ENCODE measurements around the gene RCAN1. TPM values are rescaled to one million over a fixed set of nuclear protein-coding genes. Genes with fewer than 3 reads are reported as not detected.

Gene RCAN1
- polyA plus RNA-seq, 1 donor (not counting 4 experiments of a cell fraction or from before 2014, with no cell fraction given) = 21.3 TPM

- Histone ChIP-seq H3K9me3 (ENCODE audit: control insufficient read depth, low read depth, low read length) (peaks cover 2% of the 10 kb centered on the region), H3K27me3 (ENCODE audit: control insufficient read depth, extremely low read depth, insufficient read depth, low read length) (no peaks in the 10 kb centered on the region), H3K9ac (ENCODE audit: control insufficient read depth, extremely low read depth, insufficient read depth, low read length) (no peak overlapping the region), H3K27ac (ENCODE audit: control insufficient read depth, insufficient read depth, low read length) (peak overlapping the region; percentile 64), H3K79me2 (ENCODE audit: control insufficient read depth, insufficient read depth, low read length) (no peaks in the 10 kb centered on the region), H4K20me1 (ENCODE audit: control insufficient read depth, extremely low read depth, insufficient read depth, low read length) (no peaks in the 10 kb centered on the region), H3K36me3 (ENCODE audit: control insufficient read depth in 2 of 2, extremely low read depth in 1 of 2, insufficient read depth in 2 of 2, low read length in 2 of 2) (no peaks in the 10 kb centered on the region), H3K4me1 (ENCODE audit: control insufficient read depth, extremely low read depth, insufficient read depth, low read length) (peaks cover 27% of the 10 kb centered on the region), H2AFZ (ENCODE audit: control insufficient read depth, low read length) (peak overlapping the region; percentile 24), H3K9me1 (ENCODE audit: control insufficient read depth, extremely low read depth, insufficient read depth, low read length) (no peaks in the 10 kb centered on the region), H3K4me2 (ENCODE audit: control insufficient read depth, extremely low read depth, insufficient read depth, low read depth, low read length) (peak overlapping the region; percentile 46), H3K4me3 (ENCODE audit: control insufficient read depth in 2 of 3, extremely low read depth in 1 of 3, insufficient read depth in 2 of 3, low read depth in 1 of 3, low read length in 3 of 3) (peak overlapping the region in 1 of 3 experiments; percentile 0)
- FAIRE-seq = peak; percentile 77
- DNase-seq (ENCODE audit: low read depth, low spot score) = no peak
- TF ChIP-seq CTCF (optimal IDR thresholded peaks at IDR 0.05 in 1 of 3, IDR thresholded peaks at IDR 0.05 in 1 of 3, conservative IDR thresholded peaks at IDR 0.05 in 1 of 3; ENCODE audit: extremely low read depth in 1 of 3, insufficient read depth in 2 of 3, low read length in 3 of 3) (no peak), EZH2 (IDR thresholded peaks at IDR 0.05; ENCODE audit: low read length) (no peak)
- dilution Hi-C loops (cut with MboI; ENCODE audit: extremely low pct_ligation_motif_present, low sequenced_read_pairs) = no loop called here
Measured at GRCh38 chr21:34553151-34553952, 61.6 kb downstream of the RCAN1 start.

DNA sequence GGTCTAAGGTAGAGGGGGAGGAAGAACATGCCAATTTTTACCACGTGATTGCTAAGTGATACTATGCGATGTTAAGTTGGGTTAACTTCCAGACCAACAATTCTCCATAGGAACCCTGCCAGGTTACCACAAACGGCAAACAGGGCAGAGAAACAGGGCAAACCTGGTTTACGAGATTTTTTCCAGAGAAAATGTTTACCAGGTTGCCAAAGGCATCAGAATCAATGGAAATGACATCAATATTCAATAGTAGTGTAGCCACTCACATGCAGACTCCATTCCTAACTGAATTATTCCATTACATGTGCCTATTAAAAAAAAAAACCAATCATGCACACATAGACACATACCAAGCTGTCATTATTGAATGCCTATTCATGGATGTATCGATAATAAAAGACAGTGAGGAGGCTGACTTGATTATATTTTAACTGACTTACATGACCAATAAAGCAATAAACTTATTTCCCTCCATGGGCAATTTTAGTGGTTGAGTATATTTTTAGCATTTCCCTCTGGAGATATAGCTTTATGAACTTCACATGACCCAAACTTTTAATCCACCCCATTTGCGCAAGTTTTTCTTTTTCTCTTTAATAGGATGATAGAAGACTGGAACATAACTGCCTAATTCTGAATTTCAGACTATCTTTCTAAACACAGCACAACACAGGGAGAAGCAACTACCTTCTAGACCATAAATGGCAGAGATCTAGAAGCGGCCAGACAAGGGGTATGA lies 62.4 kb downstream of the RCAN1 start:
- dilution Hi-C loops (cut with MboI; ENCODE audit: extremely low pct_ligation_motif_present, low sequenced_read_pairs) = no loop called here
- H3K9me3 ChIP-seq (ENCODE audit: control insufficient read depth, low read depth, low read length) = peaks cover 2% of the 10 kb centered on the region
- peaks cover 19% of the 10 kb centered on the region for H3K4me1 ChIP-seq (ENCODE audit: control insufficient read depth, extremely low read depth, insufficient read depth, low read length)
- H3K27ac ChIP-seq (ENCODE audit: control insufficient read depth, insufficient read depth, low read length) = peak overlapping the region; percentile 64
- H3K36me3 ChIP-seq (ENCODE audit: control insufficient read depth in 2 of 2, extremely low read depth in 1 of 2, insufficient read depth in 2 of 2, low read length in 2 of 2) = no peaks in the 10 kb centered on the region
- H4K20me1 ChIP-seq (ENCODE audit: control insufficient read depth, extremely low read depth, insufficient read depth, low read length) = no peaks in the 10 kb centered on the region
- H3K27me3 ChIP-seq (ENCODE audit: control insufficient read depth, extremely low read depth, insufficient read depth, low read length) = no peaks in the 10 kb centered on the region
- TF ChIP-seq EZH2 (IDR thresholded peaks at IDR 0.05; ENCODE audit: low read length) (no peak), CTCF (optimal IDR thresholded peaks at IDR 0.05 in 1 of 3, IDR thresholded peaks at IDR 0.05 in 1 of 3, conservative IDR thresholded peaks at IDR 0.05 in 1 of 3; ENCODE audit: extremely low read depth in 1 of 3, insufficient read depth in 2 of 3, low read length in 3 of 3) (no peak)
- no peak overlapping the region for H3K4me3 ChIP-seq (ENCODE audit: control insufficient read depth in 2 of 3, extremely low read depth in 1 of 3, insufficient read depth in 2 of 3, low read depth in 1 of 3, low read length in 3 of 3)
- FAIRE-seq = no peak
- H3K9me1 ChIP-seq (ENCODE audit: control insufficient read depth, extremely low read depth, insufficient read depth, low read length) = no peaks in the 10 kb centered on the region
- H2AFZ ChIP-seq (ENCODE audit: control insufficient read depth, low read length) = peak overlapping the region; percentile 24
- no peak for DNase-seq (ENCODE audit: low read depth, low spot score)
- H3K79me2 ChIP-seq (ENCODE audit: control insufficient read depth, insufficient read depth, low read length) = no peaks in the 10 kb centered on the region
- H3K9ac ChIP-seq (ENCODE audit: control insufficient read depth, extremely low read depth, insufficient read depth, low read length) = no peak overlapping the region
- peak overlapping the region; percentile 46 for H3K4me2 ChIP-seq (ENCODE audit: control insufficient read depth, extremely low read depth, insufficient read depth, low read depth, low read length)
